HepG2 (cell line): ENCODE measurements around the gene ACSL6.

Experiments used
- CBX1 ChIP-seq: IDR thresholded peaks from one replicate; pipeline ENCODE4 v1.6.1; 2016; ENCODE audit warnings: antibody characterized with exemption, low read depth
- EZH2 ChIP-seq: conservative IDR thresholded peaks from 2 replicates; pipeline ENCODE4 v1.6.1; 2012; ENCODE audit warnings: mild to moderate bottlenecking, low read depth, low read length, moderate library complexity
- HDAC2 ChIP-seq: sonication (generic); formaldehyde crosslinking; IDR thresholded peaks from 2 replicates; pipeline ENCODE4 v1.4.0; 2020; ENCODE audit warnings: missing genetic modification reagents
- RAD21 ChIP-seq: fragments of 450-650 bp; formaldehyde crosslinking; IDR thresholded peaks from 2 replicates; pipeline ENCODE4 v1.5.0; 2020; ENCODE audit warnings: mild to moderate bottlenecking
- TAF1 ChIP-seq: sonication (generic); formaldehyde crosslinking; IDR thresholded peaks from 2 replicates; pipeline ENCODE4 v1.4.0; 2020; ENCODE audit warnings: missing genetic modification reagents
- ZNF121 ChIP-seq: sonication (generic); formaldehyde crosslinking; IDR thresholded peaks from 2 replicates; pipeline ENCODE4 v1.5.0; 2020; ENCODE audit warnings: mild to moderate bottlenecking, missing genetic modification reagents
- ZNF280B ChIP-seq: sonication (generic); formaldehyde crosslinking; IDR thresholded peaks from 2 replicates; pipeline ENCODE4 v1.5.0; 2020; ENCODE audit warnings: missing genetic modification reagents, mild to moderate bottlenecking, borderline replicate concordance
- ZNF660 ChIP-seq: sonication (generic); formaldehyde crosslinking; IDR thresholded peaks from 2 replicates; pipeline ENCODE4 v1.5.1; 2020; ENCODE audit warnings: mild to moderate bottlenecking, low read depth, missing genetic modification reagents, borderline replicate concordance
- TF ChIP-seq, protein P1 (sequence below): sonication (generic); formaldehyde crosslinking; IDR thresholded peaks from 2 replicates; pipeline ENCODE4 v1.5.0; 2020; ENCODE audit warnings: mild to moderate bottlenecking, missing genetic modification reagents, moderate library complexity

DNA sequence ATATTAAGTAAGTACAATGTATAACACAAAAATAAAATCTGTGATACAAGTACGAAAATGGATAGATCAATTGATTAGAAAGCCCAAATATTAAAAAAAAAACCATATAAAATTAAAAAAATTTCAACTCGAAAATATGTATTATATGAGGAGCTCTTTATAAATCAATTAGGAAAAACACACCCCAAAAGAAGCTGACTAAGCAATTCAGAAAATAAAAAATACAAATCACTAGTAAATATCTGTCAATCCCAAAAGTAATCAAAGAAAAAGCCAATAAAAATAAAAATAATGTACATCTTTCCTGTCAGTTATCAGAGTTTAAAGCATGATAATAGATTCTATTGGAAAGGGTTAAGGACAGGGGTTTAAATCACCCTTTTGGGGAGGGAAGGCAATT is 10.2 kb upstream of the ACSL6 start:
- TF ChIP-seq ZNF660 (CRISPR knock-in tag) (no peak), RAD21 (no peak), EZH2 (no peak), CBX1 (no peak), TAF1 (no peak), HDAC2 (no peak), ZNF121 (CRISPR knock-in tag) (no peak), ZNF280B (CRISPR knock-in tag) (no peak)
- TF ChIP-seq, protein P1, sequence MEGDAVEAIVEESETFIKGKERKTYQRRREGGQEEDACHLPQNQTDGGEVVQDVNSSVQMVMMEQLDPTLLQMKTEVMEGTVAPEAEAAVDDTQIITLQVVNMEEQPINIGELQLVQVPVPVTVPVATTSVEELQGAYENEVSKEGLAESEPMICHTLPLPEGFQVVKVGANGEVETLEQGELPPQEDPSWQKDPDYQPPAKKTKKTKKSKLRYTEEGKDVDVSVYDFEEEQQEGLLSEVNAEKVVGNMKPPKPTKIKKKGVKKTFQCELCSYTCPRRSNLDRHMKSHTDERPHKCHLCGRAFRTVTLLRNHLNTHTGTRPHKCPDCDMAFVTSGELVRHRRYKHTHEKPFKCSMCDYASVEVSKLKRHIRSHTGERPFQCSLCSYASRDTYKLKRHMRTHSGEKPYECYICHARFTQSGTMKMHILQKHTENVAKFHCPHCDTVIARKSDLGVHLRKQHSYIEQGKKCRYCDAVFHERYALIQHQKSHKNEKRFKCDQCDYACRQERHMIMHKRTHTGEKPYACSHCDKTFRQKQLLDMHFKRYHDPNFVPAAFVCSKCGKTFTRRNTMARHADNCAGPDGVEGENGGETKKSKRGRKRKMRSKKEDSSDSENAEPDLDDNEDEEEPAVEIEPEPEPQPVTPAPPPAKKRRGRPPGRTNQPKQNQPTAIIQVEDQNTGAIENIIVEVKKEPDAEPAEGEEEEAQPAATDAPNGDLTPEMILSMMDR (CRISPR knock-in tag) = no peak
